ENCODE results near the gene RAI1.

RAI1 gene

GRCh38 chr17:17714879-17715278 lies 33.6 kb downstream of the RAI1 start:
- Histone ChIP-seq H3K4me2 (ENCODE audit: low read length) (peak overlapping the region; percentile 80), H3K27me3 (ENCODE audit: control insufficient read depth, insufficient read depth, low read length) (no peaks in the 10 kb centered on the region), H3K4me1 (ENCODE audit: control insufficient read depth, insufficient read depth, low read length) (peaks cover 50% of the 10 kb centered on the region), H3K36me3 (ENCODE audit: insufficient read depth, low read length) (no peaks in the 10 kb centered on the region), H3K9me3 (replicated peaks; ENCODE audit: low read length) (no peaks in the 10 kb centered on the region), H3K9ac (ENCODE audit: low read depth, low read length) (peak overlapping the region; percentile 61), H3K4me3 (ENCODE audit: low read length) (no peak overlapping the region)

GRCh38 chr17:17716837-17717523 lies 35.7 kb downstream of the RAI1 start:
- Histone ChIP-seq H3K9ac (ENCODE audit: low read depth, low read length) (no peak overlapping the region), H3K36me3 (ENCODE audit: insufficient read depth, low read length) (no peaks in the 10 kb centered on the region), H3K4me3 (ENCODE audit: low read length) (no peak overlapping the region), H3K27me3 (ENCODE audit: control insufficient read depth, insufficient read depth, low read length) (no peaks in the 10 kb centered on the region), H3K9me3 (replicated peaks; ENCODE audit: low read length) (no peaks in the 10 kb centered on the region), H3K4me1 (ENCODE audit: control insufficient read depth, insufficient read depth, low read length) (peaks cover 32% of the 10 kb centered on the region), H3K4me2 (ENCODE audit: low read length) (no peak overlapping the region)

- no peak overlapping the region for H3K4me2 ChIP-seq (ENCODE audit: low read length)
- no peaks in the 10 kb centered on the region for H3K36me3 ChIP-seq (ENCODE audit: insufficient read depth, low read length)
- H3K4me1 ChIP-seq (ENCODE audit: control insufficient read depth, insufficient read depth, low read length) = peaks cover 32% of the 10 kb centered on the region
- H3K9me3 ChIP-seq (replicated peaks; ENCODE audit: low read length) = no peaks in the 10 kb centered on the region
- no peak overlapping the region for H3K9ac ChIP-seq (ENCODE audit: low read depth, low read length)
- H3K27me3 ChIP-seq (ENCODE audit: control insufficient read depth, insufficient read depth, low read length) = no peaks in the 10 kb centered on the region
- H3K4me3 ChIP-seq (ENCODE audit: low read length) = no peak overlapping the region
Measured at GRCh38 chr17:17718251-17718650, 37.0 kb downstream of the RAI1 start.

- no peak overlapping the region for H3K4me2 ChIP-seq (ENCODE audit: low read length)
- no peak overlapping the region for H3K4me3 ChIP-seq (ENCODE audit: low read length)
- no peaks in the 10 kb centered on the region for H3K27me3 ChIP-seq (ENCODE audit: control insufficient read depth, insufficient read depth, low read length)
- no peak overlapping the region for H3K9ac ChIP-seq (ENCODE audit: low read depth, low read length)
- H3K36me3 ChIP-seq (ENCODE audit: insufficient read depth, low read length) = no peaks in the 10 kb centered on the region
- peaks cover 30% of the 10 kb centered on the region for H3K4me1 ChIP-seq (ENCODE audit: control insufficient read depth, insufficient read depth, low read length)
- no peaks in the 10 kb centered on the region for H3K9me3 ChIP-seq (replicated peaks; ENCODE audit: low read length)
Measured at GRCh38 chr17:17719199-17719940, 38.1 kb downstream of the RAI1 start.

GRCh38 chr17:17719966-17720543 lies 38.8 kb downstream of the RAI1 start:
- Histone ChIP-seq H3K4me1 (ENCODE audit: control insufficient read depth, insufficient read depth, low read length) (peaks cover 27% of the 10 kb centered on the region), H3K9me3 (replicated peaks; ENCODE audit: low read length) (no peaks in the 10 kb centered on the region), H3K4me3 (ENCODE audit: low read length) (no peak overlapping the region), H3K4me2 (ENCODE audit: low read length) (no peak overlapping the region), H3K27me3 (ENCODE audit: control insufficient read depth, insufficient read depth, low read length) (no peaks in the 10 kb centered on the region), H3K36me3 (ENCODE audit: insufficient read depth, low read length) (no peaks in the 10 kb centered on the region), H3K9ac (ENCODE audit: low read depth, low read length) (no peak overlapping the region)

- no peak overlapping the region for H3K4me3 ChIP-seq (ENCODE audit: low read length)
- H3K36me3 ChIP-seq (ENCODE audit: insufficient read depth, low read length) = no peaks in the 10 kb centered on the region
- H3K4me2 ChIP-seq (ENCODE audit: low read length) = no peak overlapping the region
- no peaks in the 10 kb centered on the region for H3K9me3 ChIP-seq (replicated peaks; ENCODE audit: low read length)
- H3K4me1 ChIP-seq (ENCODE audit: control insufficient read depth, insufficient read depth, low read length) = peaks cover 27% of the 10 kb centered on the region
- H3K9ac ChIP-seq (ENCODE audit: low read depth, low read length) = no peak overlapping the region
- no peaks in the 10 kb centered on the region for H3K27me3 ChIP-seq (ENCODE audit: control insufficient read depth, insufficient read depth, low read length)
Measured at GRCh38 chr17:17721140-17721668, 39.9 kb downstream of the RAI1 start.

GRCh38 chr17:17722081-17722905 lies 41.0 kb downstream of the RAI1 start:
- Histone ChIP-seq H3K36me3 (ENCODE audit: insufficient read depth, low read length) (no peaks in the 10 kb centered on the region), H3K4me3 (ENCODE audit: low read length) (no peak overlapping the region), H3K4me1 (ENCODE audit: control insufficient read depth, insufficient read depth, low read length) (peaks cover 27% of the 10 kb centered on the region), H3K9me3 (replicated peaks; ENCODE audit: low read length) (no peaks in the 10 kb centered on the region), H3K9ac (ENCODE audit: low read depth, low read length) (no peak overlapping the region), H3K27me3 (ENCODE audit: control insufficient read depth, insufficient read depth, low read length) (no peaks in the 10 kb centered on the region), H3K4me2 (ENCODE audit: low read length) (no peak overlapping the region)

GRCh38 chr17:17722906-17723353 lies 41.7 kb downstream of the RAI1 start:
- peaks cover 27% of the 10 kb centered on the region for H3K4me1 ChIP-seq (ENCODE audit: control insufficient read depth, insufficient read depth, low read length)
- peak overlapping the region; percentile 97 for H3K4me2 ChIP-seq (ENCODE audit: low read length)
- no peaks in the 10 kb centered on the region for H3K9me3 ChIP-seq (replicated peaks; ENCODE audit: low read length)
- peak overlapping the region; percentile 9 for H3K9ac ChIP-seq (ENCODE audit: low read depth, low read length)
- H3K27me3 ChIP-seq (ENCODE audit: control insufficient read depth, insufficient read depth, low read length) = no peaks in the 10 kb centered on the region
- H3K36me3 ChIP-seq (ENCODE audit: insufficient read depth, low read length) = peaks cover 2% of the 10 kb centered on the region
- H3K4me3 ChIP-seq (ENCODE audit: low read length) = peak overlapping the region; percentile 66

GRCh38 chr17:17723354-17724261 lies 42.4 kb downstream of the RAI1 start:
- H3K4me2 ChIP-seq (ENCODE audit: low read length) = peak overlapping the region; percentile 97
- peak overlapping the region; percentile 66 for H3K4me3 ChIP-seq (ENCODE audit: low read length)
- peaks cover 2% of the 10 kb centered on the region for H3K36me3 ChIP-seq (ENCODE audit: insufficient read depth, low read length)
- H3K9ac ChIP-seq (ENCODE audit: low read depth, low read length) = peak overlapping the region; percentile 63
- H3K4me1 ChIP-seq (ENCODE audit: control insufficient read depth, insufficient read depth, low read length) = peaks cover 27% of the 10 kb centered on the region
- no peaks in the 10 kb centered on the region for H3K27me3 ChIP-seq (ENCODE audit: control insufficient read depth, insufficient read depth, low read length)
- no peaks in the 10 kb centered on the region for H3K9me3 ChIP-seq (replicated peaks; ENCODE audit: low read length)

- Histone ChIP-seq H3K36me3 (ENCODE audit: insufficient read depth, low read length) (peaks cover 5% of the 10 kb centered on the region), H3K27me3 (ENCODE audit: control insufficient read depth, insufficient read depth, low read length) (no peaks in the 10 kb centered on the region), H3K4me2 (ENCODE audit: low read length) (peak overlapping the region; percentile 97), H3K4me3 (ENCODE audit: low read length) (peak overlapping the region; percentile 66), H3K4me1 (ENCODE audit: control insufficient read depth, insufficient read depth, low read length) (peaks cover 27% of the 10 kb centered on the region), H3K9ac (ENCODE audit: low read depth, low read length) (peak overlapping the region; percentile 63), H3K9me3 (replicated peaks; ENCODE audit: low read length) (no peaks in the 10 kb centered on the region)
Measured at GRCh38 chr17:17724307-17725010, 43.2 kb downstream of the RAI1 start.

All from skeletal muscle satellite cell (primary cell).